Esophagus squamous epithelium (tissue), 5 donors: ENCODE measurements around the gene ARL4D. TPM values are rescaled to one million over a fixed set of nuclear protein-coding genes. Genes with fewer than 3 reads are reported as not detected.

Experiments used
- DNase-seq: peaks from one replicate; lab custom pipeline; 2025; lab: John Stamatoyannopoulos, UW
- H3K27ac ChIP-seq, 4 donors: fragments of 200-600 bp; sonication (generic); one replicate each; pipeline ENCODE4 v1.5.1; 2016 to 2019; ENCODE audit warnings: mild to moderate bottlenecking in 1 of 4
- H3K27me3 ChIP-seq, 4 donors: fragments of 200-600 bp; sonication (generic); 1 replicate in 3 of 4; 2 replicates in 1 of 4; pipeline versions ENCODE4 v1.5.1 to v1.6.0; 2017 to 2021; ENCODE audit warnings: antibody characterized with exemption in 1 of 4
- H3K36me3 ChIP-seq, 3 donors: fragments of 200-600 bp; sonication (generic); one replicate each; pipeline ENCODE4 v1.5.1; 2016 to 2019
- H3K4me1 ChIP-seq, 3 donors: fragments of 200-600 bp; sonication (generic); one replicate each; pipeline ENCODE4 v1.5.1; 2017 to 2019
- H3K4me3 ChIP-seq, 4 donors: fragments of 200-600 bp; sonication (generic); 1 replicate in 3 of 4; 2 replicates in 1 of 4; pipeline ENCODE4 v1.5.1; 2016 to 2019; ENCODE audit warnings: mild to moderate bottlenecking in 2 of 4, moderate library complexity in 1 of 4
- H3K9me3 ChIP-seq, 3 donors: fragments of 200-600 bp; sonication (generic); one replicate each; pipeline ENCODE4 v1.5.1; 2016 to 2019
- CTCF ChIP-seq, 6 experiments: fragments of 450-650 bp in 4 of 6; fragments of 200-600 bp in 2 of 6; sonication (generic) in 2 of 6; IDR thresholded peaks; one replicate each; pipeline ENCODE4 v1.5.1; 2016 to 2019; ENCODE audit warnings: antibody characterized with exemption in 6 of 6, mild to moderate bottlenecking in 4 of 6, moderate library complexity in 4 of 6
- POLR2A ChIP-seq, 4 donors: fragments of 450-650 bp; IDR thresholded peaks; one replicate each; pipeline ENCODE4 v1.6.1; 2017; ENCODE audit warnings: antibody characterized with exemption in 4 of 4, mild to moderate bottlenecking in 4 of 4, moderate library complexity in 3 of 4
- WGBS, 2 donors: methylation state at CpG; one replicate each; pipeline ENCODE4 v1.1.5; 2018; 5-methylcytosine and 5-hydroxymethylcytosine counted together
- intact Hi-C: fragments of 100-400 bp; cut with DNase I; formaldehyde crosslinking; loops from one replicate; pipeline ENCODE4 v1.15.0; 2022
- total RNA-seq, 4 donors: library from RNA; depleted of rRNA; stranded (reverse); fragments of >200 nt; gene quantifications; one replicate each; pipeline ENCODE4 v1.1.0, GENCODE V29; 2016
- donor health status: DM: yes; HTN: yes; CAD: no.

ARL4D gene
- total RNA-seq, 4 donors from 2014 or later: 54.2 to 94.1 (median 61.5) TPM

GRCh38 chr17:43377056-43377810, 21.6 kb upstream of the ARL4D start:
- 70 to 86% methylated on average over 10 to 12 of the region's 12 CpGs for WGBS, 2 donors
- DNase-seq: no peak

GRCh38 chr17:43378766-43379165, 20.0 kb upstream of the ARL4D start:
- Histone ChIP-seq H3K27ac (no peak overlapping the region), H3K36me3 (no peaks in the 10 kb centered on the region), H3K9me3 (peaks cover 0 to 26% (median 22%) of the 10 kb centered on the region in 3 donors), H3K27me3 (no peaks in the 10 kb centered on the region), H3K4me1 (no peaks in the 10 kb centered on the region), H3K4me3 (no peak overlapping the region)
- TF ChIP-seq POLR2A (IDR thresholded peaks at IDR 0.05): no peak
- TF ChIP-seq CTCF (IDR thresholded peaks at IDR 0.05): no peak
- WGBS, 2 donors: 95 to 97% methylated on average over 6 to 20 of the region's 26 CpGs
- intact Hi-C loops: no loop called here
- DNase-seq: no peak

More at GRCh38 chr17:43377056-43377810, 21.6 kb upstream of the ARL4D start:
- intact Hi-C loops: no loop called here
- no peaks in the 10 kb centered on the region for H3K27me3 ChIP-seq
- no peak overlapping the region for H3K4me3 ChIP-seq
- peaks cover 0 to 26% (median 22%) of the 10 kb centered on the region in 3 donors for H3K9me3 ChIP-seq
- H3K36me3 ChIP-seq: no peaks in the 10 kb centered on the region
- TF ChIP-seq POLR2A (IDR thresholded peaks at IDR 0.05) (no peak), CTCF (IDR thresholded peaks at IDR 0.05) (no peak)
- no peak overlapping the region for H3K27ac ChIP-seq
- H3K4me1 ChIP-seq: no peaks in the 10 kb centered on the region

- WGBS, 2 donors: no CpG with 5 or more reads among the region's 5 CpGs
- no peak overlapping the region for H3K27ac ChIP-seq
These were observed 18.5 kb upstream of the ARL4D start for GRCh38 chr17:43380307-43380706.

GRCh38 chr17:43381204-43381603, 17.6 kb upstream of the ARL4D start:
- Histone ChIP-seq H3K36me3 (no peaks in the 10 kb centered on the region), H3K4me3 (no peak overlapping the region), H3K9me3 (peaks cover 0 to 26% (median 22%) of the 10 kb centered on the region in 3 donors), H3K27ac (no peak overlapping the region), H3K4me1 (peaks cover 0 to 21% (median 4%) of the 10 kb centered on the region in 3 donors), H3K27me3 (no peaks in the 10 kb centered on the region)
- WGBS, 2 donors: 78 to 82% methylated on average over 3 of the region's 3 CpGs
- intact Hi-C loops: no loop called here
- DNase-seq: no peak
- TF ChIP-seq POLR2A (IDR thresholded peaks at IDR 0.05): no peak
- no peak for TF ChIP-seq CTCF (IDR thresholded peaks at IDR 0.05)

More at GRCh38 chr17:43380307-43380706, 18.5 kb upstream of the ARL4D start:
- H3K36me3 ChIP-seq: no peaks in the 10 kb centered on the region
- intact Hi-C loops: no loop called here
- DNase-seq: no peak
- H3K4me3 ChIP-seq: no peak overlapping the region
- peaks cover 0 to 26% (median 22%) of the 10 kb centered on the region in 3 donors for H3K9me3 ChIP-seq
- H3K27me3 ChIP-seq: no peaks in the 10 kb centered on the region
- peaks cover 0 to 12% (median 0%) of the 10 kb centered on the region in 3 donors for H3K4me1 ChIP-seq
- TF ChIP-seq CTCF (IDR thresholded peaks at IDR 0.05) (no peak), POLR2A (IDR thresholded peaks at IDR 0.05) (no peak)

GRCh38 chr17:43381621-43382020, 17.2 kb upstream of the ARL4D start:
- WGBS, 2 donors: 86 to 91% methylated on average over 4 to 5 of the region's 5 CpGs
- Histone ChIP-seq H3K27ac (no peak overlapping the region), H3K4me3 (no peak overlapping the region), H3K36me3 (no peaks in the 10 kb centered on the region), H3K27me3 (no peaks in the 10 kb centered on the region), H3K9me3 (peaks cover 0 to 26% (median 22%) of the 10 kb centered on the region in 3 donors), H3K4me1 (peaks cover 0 to 24% (median 4%) of the 10 kb centered on the region in 3 donors)
- no peak for DNase-seq
- intact Hi-C loops: no loop called here
- TF ChIP-seq POLR2A (IDR thresholded peaks at IDR 0.05) (no peak), CTCF (IDR thresholded peaks at IDR 0.05) (no peak)
